Thyroid gland (tissue), 4 donors: ENCODE measurements around the gene GALNT9. TPM values are rescaled to one million over a fixed set of nuclear protein-coding genes. Genes with fewer than 3 reads are reported as not detected.

Experiments used
- DNase-seq, 2 donors: peaks; one replicate each; pipeline ENCODE4 v3.0.0-alpha.2; 2019
- H3K27ac ChIP-seq, 3 donors: fragments of 200-600 bp; sonication (generic); 1 replicate in 2 of 3; 2 replicates in 1 of 3; pipeline ENCODE4 v1.5.1; 2016 to 2019; ENCODE audit warnings: mild to moderate bottlenecking in 1 of 3, moderate library complexity in 1 of 3
- H3K27me3 ChIP-seq: fragments of 200-600 bp; sonication (generic); one replicate; pipeline ENCODE4 v1.5.1; 2019
- H3K36me3 ChIP-seq, 2 donors: fragments of 200-600 bp; sonication (generic); one replicate each; pipeline ENCODE4 v1.5.1; 2016 to 2019
- H3K4me1 ChIP-seq, 2 donors: fragments of 200-600 bp; sonication (generic); one replicate each; pipeline ENCODE4 v1.5.1; 2017 to 2019
- H3K4me3 ChIP-seq, 3 donors: fragments of 200-600 bp; sonication (generic); replicated peaks in 1 of 3; 1 replicate in 2 of 3; 2 replicates in 1 of 3; pipeline ENCODE4 v1.5.1; 2016; ENCODE audit warnings: mild to moderate bottlenecking in 1 of 3
- H3K9me3 ChIP-seq: fragments of 200-600 bp; sonication (generic); one replicate; pipeline ENCODE4 v1.5.1; 2017
- POLR2A ChIP-seq, 2 donors: fragments of 450-650 bp; IDR thresholded peaks; one replicate each; pipeline ENCODE4 v1.6.1; 2017; ENCODE audit warnings: antibody characterized with exemption in 2 of 2, mild to moderate bottlenecking in 2 of 2, moderate library complexity in 1 of 2
- WGBS, 2 donors: methylation state at CpG; one replicate each; pipeline ENCODE4 v1.1.5; 2017; 5-methylcytosine and 5-hydroxymethylcytosine counted together
- intact Hi-C: fragments of 100-400 bp; cut with DNase I; formaldehyde crosslinking; loops from one replicate; pipeline ENCODE4 v1.15.1; 2023
- total RNA-seq, 4 donors: library from RNA; depleted of rRNA; stranded (reverse); fragments of >200 nt; gene quantifications; one replicate each; pipeline ENCODE4 v1.2.3, GENCODE V29; 2016
- TF ChIP-seq, protein P1 (sequence below), 6 experiments: fragments of 200-600 bp in 3 of 6; fragments of 450-650 bp in 3 of 6; sonication (generic) in 3 of 6; IDR thresholded peaks; one replicate each; pipeline ENCODE4 v1.5.1; 2016 to 2019; ENCODE audit warnings: antibody characterized with exemption in 6 of 6, mild to moderate bottlenecking in 2 of 6, inconsistent platforms in 1 of 6, moderate library complexity in 1 of 6

The GALNT9 gene
- total RNA-seq, 4 donors from 2014 or later: 2.2 to 29.2 (median 15.9) TPM

DNA sequence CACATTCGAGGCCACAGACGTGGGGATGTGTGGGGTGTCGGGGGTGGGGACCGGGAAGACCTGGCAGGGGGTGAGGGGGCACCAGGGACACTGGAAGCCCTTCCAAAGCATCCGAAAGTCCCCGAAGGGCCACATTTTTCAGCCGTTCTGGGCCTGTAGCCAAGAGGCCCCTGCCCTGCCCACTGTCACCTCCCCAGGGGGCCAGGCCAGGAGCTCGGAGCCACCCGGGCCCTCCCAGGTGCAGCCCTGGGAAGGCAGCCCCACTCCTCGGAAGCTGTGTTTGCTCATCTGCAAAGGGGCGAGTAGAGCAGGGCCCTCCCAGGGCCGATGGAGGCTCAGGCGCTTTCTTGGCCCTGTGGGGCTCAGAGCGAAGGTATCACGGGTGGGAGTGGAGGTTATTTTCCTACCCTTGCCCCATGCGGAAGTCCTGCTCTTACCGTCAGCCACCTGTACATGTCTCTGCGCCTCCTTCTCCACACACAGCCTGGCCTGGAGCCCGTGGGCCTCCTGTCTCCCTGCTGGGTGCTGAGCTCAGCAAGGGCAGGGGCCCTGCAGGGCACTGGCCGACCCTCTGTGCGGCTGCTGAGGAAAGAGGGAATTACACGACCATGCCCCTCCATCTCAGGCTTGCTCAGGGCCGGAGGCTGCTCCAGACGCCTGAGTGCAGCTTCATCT, 158.0 kb downstream of the GALNT9 start:
- DNase-seq: no peak
- intact Hi-C loops: no loop called here
- Histone ChIP-seq H3K36me3 (no peaks in the 10 kb centered on the region), H3K4me3 (no peak overlapping the region), H3K27ac (no peak overlapping the region), H3K4me1 (peaks cover 0 to 4% of the 10 kb centered on the region in 2 donors), H3K9me3 (no peaks in the 10 kb centered on the region), H3K27me3 (no peaks in the 10 kb centered on the region)
- WGBS, 2 donors: 54 to 66% methylated on average over 13 to 17 of the region's 24 CpGs
- TF ChIP-seq POLR2A (IDR thresholded peaks at IDR 0.05): no peak
- TF ChIP-seq, protein P1, sequence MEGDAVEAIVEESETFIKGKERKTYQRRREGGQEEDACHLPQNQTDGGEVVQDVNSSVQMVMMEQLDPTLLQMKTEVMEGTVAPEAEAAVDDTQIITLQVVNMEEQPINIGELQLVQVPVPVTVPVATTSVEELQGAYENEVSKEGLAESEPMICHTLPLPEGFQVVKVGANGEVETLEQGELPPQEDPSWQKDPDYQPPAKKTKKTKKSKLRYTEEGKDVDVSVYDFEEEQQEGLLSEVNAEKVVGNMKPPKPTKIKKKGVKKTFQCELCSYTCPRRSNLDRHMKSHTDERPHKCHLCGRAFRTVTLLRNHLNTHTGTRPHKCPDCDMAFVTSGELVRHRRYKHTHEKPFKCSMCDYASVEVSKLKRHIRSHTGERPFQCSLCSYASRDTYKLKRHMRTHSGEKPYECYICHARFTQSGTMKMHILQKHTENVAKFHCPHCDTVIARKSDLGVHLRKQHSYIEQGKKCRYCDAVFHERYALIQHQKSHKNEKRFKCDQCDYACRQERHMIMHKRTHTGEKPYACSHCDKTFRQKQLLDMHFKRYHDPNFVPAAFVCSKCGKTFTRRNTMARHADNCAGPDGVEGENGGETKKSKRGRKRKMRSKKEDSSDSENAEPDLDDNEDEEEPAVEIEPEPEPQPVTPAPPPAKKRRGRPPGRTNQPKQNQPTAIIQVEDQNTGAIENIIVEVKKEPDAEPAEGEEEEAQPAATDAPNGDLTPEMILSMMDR (IDR thresholded peaks at IDR 0.05): no peak

DNA sequence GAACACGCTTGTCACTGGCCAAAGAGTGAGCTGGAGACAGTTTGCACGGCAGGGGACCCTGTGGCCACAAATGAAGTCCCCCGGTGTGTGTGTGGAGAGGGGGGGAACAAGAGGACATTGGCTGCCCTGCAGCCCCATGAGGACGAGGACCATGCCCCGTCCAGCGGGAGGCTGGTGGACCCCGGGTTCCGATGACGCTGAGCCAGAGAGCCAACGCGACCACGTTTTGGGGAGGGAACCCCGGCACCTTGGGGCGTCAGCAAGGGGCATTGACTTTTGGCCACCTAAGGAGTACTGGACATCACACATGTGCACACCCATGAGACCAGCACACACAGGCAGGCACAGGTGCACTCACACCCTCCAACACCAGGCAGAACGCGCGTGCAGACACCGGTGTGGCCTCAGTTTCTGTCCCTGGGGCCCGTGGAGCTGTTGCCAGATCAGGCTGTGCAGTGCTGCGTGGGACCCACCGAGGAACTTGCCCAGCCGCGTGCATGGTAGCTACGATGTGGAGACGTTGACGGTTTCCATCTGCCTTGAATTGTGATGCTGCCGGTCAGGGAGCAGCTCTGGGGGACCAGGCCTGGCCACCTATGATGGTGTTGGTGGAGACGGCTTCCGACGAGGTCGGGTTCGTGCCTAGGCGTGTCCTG, 158.6 kb downstream of the GALNT9 start:
- H3K27ac ChIP-seq: no peak overlapping the region
- no peak overlapping the region for H3K4me3 ChIP-seq
- H3K9me3 ChIP-seq: no peaks in the 10 kb centered on the region
- WGBS, 2 donors: 75 to 81% methylated on average over 8 to 33 of the region's 33 CpGs
- no peaks in the 10 kb centered on the region for H3K27me3 ChIP-seq
- no peak for TF ChIP-seq POLR2A (IDR thresholded peaks at IDR 0.05)
- TF ChIP-seq, protein P1 (IDR thresholded peaks at IDR 0.05): no peak
- no peaks in the 10 kb centered on the region for H3K36me3 ChIP-seq
- DNase-seq: no peak
- H3K4me1 ChIP-seq: peaks cover 0 to 4% of the 10 kb centered on the region in 2 donors
- intact Hi-C loops: no loop called here

DNA sequence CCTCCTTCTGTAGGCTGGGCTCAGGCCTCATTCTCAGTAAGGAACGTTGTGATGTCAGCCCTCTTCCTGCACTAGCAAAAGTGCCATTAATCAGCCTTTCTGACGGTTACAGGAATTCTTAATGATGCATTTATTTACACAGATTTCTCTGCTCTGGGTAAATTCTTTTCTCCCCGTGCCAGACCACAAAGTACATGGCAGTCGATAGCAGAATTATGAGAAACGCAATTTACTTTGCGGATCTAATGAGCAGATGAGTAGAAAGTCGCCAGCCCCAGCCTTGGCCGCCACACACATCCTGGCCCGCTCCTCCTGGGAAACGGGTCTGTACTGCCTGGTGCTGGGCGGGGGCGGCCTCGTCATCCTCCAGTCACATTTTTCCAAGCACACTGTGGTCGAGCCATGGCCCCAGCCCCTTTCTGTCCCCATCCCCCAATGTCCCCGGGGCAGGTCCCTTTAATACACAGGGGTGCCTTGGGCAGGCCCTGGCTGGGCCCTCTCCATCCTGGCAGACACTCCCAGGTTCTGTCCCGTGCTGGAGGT, 159.2 kb downstream of the GALNT9 start:
- Histone ChIP-seq H3K27ac (no peak overlapping the region), H3K4me3 (no peak overlapping the region), H3K4me1 (peaks cover 0 to 4% of the 10 kb centered on the region in 2 donors), H3K9me3 (no peaks in the 10 kb centered on the region), H3K27me3 (no peaks in the 10 kb centered on the region), H3K36me3 (no peaks in the 10 kb centered on the region)
- TF ChIP-seq POLR2A (IDR thresholded peaks at IDR 0.05): no peak
- TF ChIP-seq, protein P1 (IDR thresholded peaks at IDR 0.05): no peak
- WGBS, 2 donors: 47 to 48% methylated on average over 11 to 15 of the region's 16 CpGs
- intact Hi-C loops: no loop called here
- no peak for DNase-seq

DNA sequence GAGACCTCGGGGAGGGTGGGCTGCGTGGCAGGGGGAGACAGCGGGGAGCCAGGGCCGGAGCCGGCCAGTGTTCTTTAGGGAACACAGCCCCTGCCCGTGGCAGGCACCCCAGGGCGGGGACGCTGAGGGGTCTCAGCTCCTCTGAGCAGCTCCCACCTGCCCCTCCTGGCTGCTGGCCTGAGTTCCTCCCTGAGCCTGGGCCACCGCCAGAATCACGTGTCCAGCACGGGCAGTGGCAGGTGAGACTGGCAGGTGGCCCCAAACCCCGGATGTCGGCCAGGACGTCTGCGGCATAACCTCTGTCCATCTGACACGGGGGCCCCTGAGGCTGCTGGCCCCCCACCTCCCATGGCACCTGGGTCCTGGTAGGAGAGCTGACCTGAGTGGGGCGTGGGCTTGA, 160.0 kb downstream of the GALNT9 start:
- intact Hi-C loops: loop anchor here (10.0 kb wide), 1 partner anchor 85 kb away; no protein-coding TSS in a partner anchor
- H3K9me3 ChIP-seq: no peaks in the 10 kb centered on the region
- no peaks in the 10 kb centered on the region for H3K27me3 ChIP-seq
- no peak overlapping the region for H3K27ac ChIP-seq
- no peaks in the 10 kb centered on the region for H3K36me3 ChIP-seq
- peaks cover 0 to 4% of the 10 kb centered on the region in 2 donors for H3K4me1 ChIP-seq
- WGBS, 2 donors: 53 to 85% methylated on average over 9 to 16 of the region's 17 CpGs
- DNase-seq: no peak
- TF ChIP-seq POLR2A (IDR thresholded peaks at IDR 0.05): no peak
- TF ChIP-seq, protein P1 (IDR thresholded peaks at IDR 0.05): no peak
- H3K4me3 ChIP-seq: no peak overlapping the region
